H9 (cell line): ENCODE results near the gene GRAMD1C. TPM values are rescaled to one million over a fixed set of nuclear protein-coding genes. Genes with fewer than 3 reads are reported as not detected.

ENCODE experiments used
- DNase-seq: peaks from one replicate; pipeline ENCODE4 v3.0.0-alpha.2; 2017
- H2AFZ ChIP-seq: one replicate; pipeline ENCODE4 v1.6.1; 2013; ENCODE audit warnings: mild to moderate bottlenecking, low read length, control low read depth, moderate library complexity
- H2AK5ac ChIP-seq: 2 replicates; pipeline ENCODE4 v1.6.1; 2013; ENCODE audit warnings: low read length, control low read depth, mixed read lengths; ENCODE audit not compliant: insufficient read length
- H2BK120ac ChIP-seq: one replicate; pipeline ENCODE4 v1.6.1; 2013; ENCODE audit warnings: low read depth, mild to moderate bottlenecking, low read length, control low read depth, inconsistent platforms; ENCODE audit not compliant: poor library complexity, severe bottlenecking
- H2BK12ac ChIP-seq: 2 replicates; pipeline ENCODE4 v1.6.1; 2013; ENCODE audit warnings: low read length, control low read depth, mixed read lengths, low read depth; ENCODE audit not compliant: insufficient read length
- H2BK15ac ChIP-seq: 2 replicates; pipeline ENCODE4 v1.6.1; 2013; ENCODE audit warnings: low read depth, low read length, control low read depth
- H2BK20ac ChIP-seq: one replicate; pipeline ENCODE4 v1.6.1; 2013; ENCODE audit warnings: low read depth, mild to moderate bottlenecking, low read length, control low read depth, inconsistent platforms; ENCODE audit not compliant: poor library complexity, severe bottlenecking
- H2BK5ac ChIP-seq: 2 replicates; pipeline ENCODE4 v1.6.1; 2013; ENCODE audit warnings: low read length, control low read depth, mixed read lengths; ENCODE audit not compliant: insufficient read length
- H3K14ac ChIP-seq: 2 replicates; pipeline ENCODE4 v1.6.1; 2013; ENCODE audit warnings: low read length, control low read depth; ENCODE audit not compliant: insufficient read depth
- H3K18ac ChIP-seq: 2 replicates; pipeline ENCODE4 v1.6.1; 2013; ENCODE audit warnings: low read depth, mild to moderate bottlenecking, mixed read lengths, low read length, control low read depth; ENCODE audit not compliant: insufficient read length
- H3K23ac ChIP-seq: 2 replicates; pipeline ENCODE4 v1.6.1; 2013; ENCODE audit warnings: low read length, control low read depth, mixed read lengths, low read depth; ENCODE audit not compliant: insufficient read length
- H3K23me2 ChIP-seq: 2 replicates; pipeline ENCODE4 v1.6.1; 2013; ENCODE audit warnings: low read depth, mild to moderate bottlenecking, mixed read lengths, low read length, control low read depth; ENCODE audit not compliant: insufficient read length, poor library complexity, severe bottlenecking
- H3K27ac ChIP-seq: 2 replicates; pipeline ENCODE4 v1.5.1; 2013; ENCODE audit warnings: low read length, control low read depth, mixed read lengths, low read depth; ENCODE audit not compliant: insufficient read length
- H3K27me3 ChIP-seq: 2 replicates; pipeline ENCODE4 v1.6.1; 2013; ENCODE audit warnings: low read length, control low read depth, inconsistent platforms; ENCODE audit not compliant: insufficient read depth
- H3K4ac ChIP-seq: 2 replicates; pipeline ENCODE4 v1.6.1; 2013; ENCODE audit warnings: low read depth, mild to moderate bottlenecking, control low read depth, inconsistent platforms, low read length, moderate library complexity
- H3K4me1 ChIP-seq: 2 replicates; pipeline ENCODE4 v1.6.1; 2013; ENCODE audit warnings: low read length, control low read depth, inconsistent platforms; ENCODE audit not compliant: insufficient read depth
- H3K4me2 ChIP-seq: 2 replicates; pipeline ENCODE4 v1.6.1; 2013; ENCODE audit warnings: low read length, control low read depth, mixed read lengths; ENCODE audit not compliant: insufficient read length, insufficient read depth
- H3K56ac ChIP-seq: 2 replicates; pipeline ENCODE4 v1.6.1; 2013; ENCODE audit warnings: low read depth, mild to moderate bottlenecking, mixed read lengths, low read length, control low read depth; ENCODE audit not compliant: insufficient read length
- H3K79me1 ChIP-seq: 2 replicates; pipeline ENCODE4 v1.6.1; 2013; ENCODE audit warnings: low read depth, mild to moderate bottlenecking, moderate library complexity, low read length, control low read depth, inconsistent platforms; ENCODE audit not compliant: insufficient read depth, poor library complexity, severe bottlenecking
- H3K79me2 ChIP-seq: 2 replicates; pipeline ENCODE4 v1.6.1; 2013; ENCODE audit warnings: low read length, control low read depth, inconsistent platforms; ENCODE audit not compliant: insufficient read depth
- H3K9ac ChIP-seq: 2 replicates; pipeline ENCODE4 v1.6.1; 2013; ENCODE audit warnings: low read length, control low read depth, mixed read lengths; ENCODE audit not compliant: insufficient read length; ENCODE audit errors: extremely low read depth
- H3K9me3 ChIP-seq: one replicate; pipeline ENCODE4 v1.6.1; 2013; ENCODE audit warnings: low read depth, low read length, inconsistent platforms; ENCODE audit not compliant: control insufficient read depth
- H3T11ph ChIP-seq: one replicate; pipeline ENCODE4 v1.6.1; 2013; ENCODE audit warnings: mild to moderate bottlenecking, low read length, control low read depth, inconsistent platforms
- H4K20me1 ChIP-seq: one replicate; pipeline ENCODE4 v1.6.1; 2013; ENCODE audit not compliant: control insufficient read depth, insufficient read length, insufficient read depth
- H4K5ac ChIP-seq: 2 replicates; pipeline ENCODE4 v1.6.1; 2013; ENCODE audit warnings: low read depth, mild to moderate bottlenecking, mixed read lengths, low read length, control low read depth; ENCODE audit not compliant: insufficient read length
- H4K8ac ChIP-seq: replicated peaks from 2 replicates; pipeline ENCODE4 v1.6.1; 2013; ENCODE audit warnings: low read length, control low read depth, mixed read lengths, low read depth; ENCODE audit not compliant: insufficient read length
- H4K91ac ChIP-seq: 2 replicates; pipeline ENCODE4 v1.6.1; 2013; ENCODE audit warnings: low read depth, mild to moderate bottlenecking, moderate library complexity, mixed read lengths, low read length, control low read depth; ENCODE audit not compliant: insufficient read length
- H3K27ac Mint-ChIP-seq, 3 experiments: 2 replicates in 2 of 3; 3 replicates in 1 of 3; pipeline ENCODE4 v1.8.0; 2020 to 2021; ENCODE audit warnings: mixed read lengths in 3 of 3, mild to moderate bottlenecking in 1 of 3, moderate library complexity in 1 of 3
- H3K27me3 Mint-ChIP-seq: 2 replicates; pipeline ENCODE4 v1.8.0; 2021; ENCODE audit warnings: low read depth, mild to moderate bottlenecking, moderate library complexity, mixed read lengths
- H3K36me3 Mint-ChIP-seq, 3 experiments: 2 replicates in 2 of 3; 3 replicates in 1 of 3; pipeline ENCODE4 v1.8.0; 2020 to 2021; ENCODE audit warnings: low read depth in 3 of 3, mixed read lengths in 3 of 3; ENCODE audit not compliant: insufficient read depth in 1 of 3
- H3K4me1 Mint-ChIP-seq, 2 experiments: 2 replicates each; pipeline ENCODE4 v1.8.0; 2020; ENCODE audit warnings: mixed read lengths in 2 of 2
- H3K4me3 Mint-ChIP-seq, 2 experiments: 2 replicates in 1 of 2; 3 replicates in 1 of 2; pipeline ENCODE4 v1.8.0; 2020 to 2021; ENCODE audit warnings: mild to moderate bottlenecking in 2 of 2, mixed read lengths in 2 of 2, moderate library complexity in 1 of 2
- H3K9me3 Mint-ChIP-seq, 2 experiments: 2 replicates in 1 of 2; 3 replicates in 1 of 2; pipeline ENCODE4 v1.8.0; 2020; ENCODE audit warnings: mild to moderate bottlenecking in 2 of 2, mixed read lengths in 2 of 2, moderate library complexity in 1 of 2
- CTCF ChIP-seq: fragments of 200-600 bp; sonication (generic); conservative IDR thresholded peaks from 3 replicates; pipeline ENCODE4 v1.8.0; 2021; ENCODE audit warnings: antibody characterized with exemption, mild to moderate bottlenecking
- WGBS: extraction: QIAGEN DNeasy Blood & Tissue Kit; methylation state at CpG from one replicate; pipeline ENCODE4 v1.1.7; 2013; ENCODE audit warnings: missing lambda C conversion rate, low lambda C conversion rate, mixed read lengths; ENCODE audit not compliant: insufficient read length; ENCODE audit errors: extremely low coverage; 5-methylcytosine and 5-hydroxymethylcytosine counted together
- total RNA-seq: library from RNA; stranded (reverse); gene quantifications from 2 replicates; pipeline ENCODE4 v1.2.1, GENCODE V29; 2021

GRAMD1C gene
- total RNA-seq, 1 experiment from 2014 or later, result 1.8 TPM

- no CpG with 5 or more reads among the region's 2 CpGs for whole genome bisulfite sequencing
- Histone ChIP-seq H4K8ac (no peak overlapping the region), H3K56ac (no peak overlapping the region), H3T11ph (no peak overlapping the region), H3K18ac (no peak overlapping the region), H3K23me2 (peaks cover 4% of the 10 kb centered on the region), H2BK20ac (no peak overlapping the region), H4K5ac (no peak overlapping the region), H2BK120ac (no peak overlapping the region), H3K23ac (no peak overlapping the region), H2AK5ac (no peak overlapping the region), H3K4ac (no peak overlapping the region), H3K14ac (no peak overlapping the region), H3K9ac (no peak overlapping the region), H3K79me2 (no peaks in the 10 kb centered on the region), H2BK5ac (no peak overlapping the region), H3K27me3 (no peaks in the 10 kb centered on the region), H3K9me3 (no peaks in the 10 kb centered on the region), H4K91ac (no peak overlapping the region), H4K20me1 (no peaks in the 10 kb centered on the region), H3K4me1 (no peaks in the 10 kb centered on the region), H2AFZ (no peak overlapping the region), H3K4me2 (peak overlapping the region; percentile 65), H3K27ac (no peak overlapping the region), H2BK15ac (no peak overlapping the region), H3K79me1 (no peaks in the 10 kb centered on the region), H2BK12ac (no peak overlapping the region)
- Mint-ChIP-seq H3K9me3 (no peaks in the 10 kb centered on the region), H3K4me1 (peaks cover 21% of the 10 kb centered on the region in 2 experiments), H3K27ac (no peak overlapping the region), H3K4me3 (peak overlapping the region; percentile 75 to 88), H3K27me3 (peaks cover 9% of the 10 kb centered on the region), H3K36me3 (no peaks in the 10 kb centered on the region)
- no peak for TF ChIP-seq CTCF
- no peak for DNase-seq
Measured at GRCh38 chr3:113839551-113839950, 963 bp downstream of the GRAMD1C start.
